Thoracic aorta (tissue), 2 donors: ENCODE measurements around the gene MICU1. TPM values are rescaled to one million over a fixed set of nuclear protein-coding genes. Genes with fewer than 3 reads are reported as not detected.
A peak's percentile ranks its signal among the peaks of the same experiment; 100 is the strongest.

ENCODE experiments used
- ATAC-seq: fragments of 150-250 bp; one replicate; pipeline ENCODE4 v1.8.0; 2017; ENCODE audit warnings: low read depth; ENCODE audit not compliant: insufficient number of reproducible peaks, low FRiP score
- DNase-seq: peaks from one replicate; pipeline ENCODE4 v3.0.0-alpha.2; 2020; ENCODE audit warnings: low spot score
- H3K27ac ChIP-seq, 2 donors: fragments of 200-600 bp; sonication (generic); 1 replicate in 1 of 2; 2 replicates in 1 of 2; pipeline ENCODE4 v1.5.1; 2016; ENCODE audit warnings: mild to moderate bottlenecking in 2 of 2, moderate library complexity in 2 of 2
- H3K27me3 ChIP-seq: fragments of 200-600 bp; sonication (generic); replicated peaks from 2 replicates; pipeline ENCODE4 v1.6.0; 2016; ENCODE audit warnings: mild to moderate bottlenecking; ENCODE audit not compliant: insufficient read depth
- H3K36me3 ChIP-seq: fragments of 200-600 bp; sonication (generic); one replicate; pipeline ENCODE4 v1.5.1; 2016
- H3K4me1 ChIP-seq, 2 donors: fragments of 200-600 bp; sonication (generic); 1 replicate in 1 of 2; 2 replicates in 1 of 2; pipeline versions ENCODE4 v1.5.1 to v1.6.0; 2016; ENCODE audit warnings: low read depth in 2 of 2, mild to moderate bottlenecking in 1 of 2; ENCODE audit not compliant: control insufficient read depth in 1 of 2
- H3K4me3 ChIP-seq: fragments of 200-600 bp; sonication (generic); 2 replicates; pipeline ENCODE4 v1.5.1; 2016; ENCODE audit warnings: mild to moderate bottlenecking
- H3K9me3 ChIP-seq: fragments of 200-600 bp; sonication (generic); 2 replicates; pipeline ENCODE4 v1.5.1; 2016
- total RNA-seq, 2 donors: library from RNA; depleted of rRNA; stranded (reverse); fragments of >200 nt; gene quantifications; one replicate each; pipeline versions ENCODE4 v1.1.0 to v1.2.3, GENCODE V29; 2016
- TF ChIP-seq, protein P1 (sequence below): fragments of 200-600 bp; sonication (generic); IDR thresholded peaks from one replicate; pipeline ENCODE4 v1.5.1; 2019; ENCODE audit warnings: antibody characterized with exemption

Gene MICU1
- total RNA-seq, 2 donors from 2014 or later = 37.4 to 63.5 TPM

DNA sequence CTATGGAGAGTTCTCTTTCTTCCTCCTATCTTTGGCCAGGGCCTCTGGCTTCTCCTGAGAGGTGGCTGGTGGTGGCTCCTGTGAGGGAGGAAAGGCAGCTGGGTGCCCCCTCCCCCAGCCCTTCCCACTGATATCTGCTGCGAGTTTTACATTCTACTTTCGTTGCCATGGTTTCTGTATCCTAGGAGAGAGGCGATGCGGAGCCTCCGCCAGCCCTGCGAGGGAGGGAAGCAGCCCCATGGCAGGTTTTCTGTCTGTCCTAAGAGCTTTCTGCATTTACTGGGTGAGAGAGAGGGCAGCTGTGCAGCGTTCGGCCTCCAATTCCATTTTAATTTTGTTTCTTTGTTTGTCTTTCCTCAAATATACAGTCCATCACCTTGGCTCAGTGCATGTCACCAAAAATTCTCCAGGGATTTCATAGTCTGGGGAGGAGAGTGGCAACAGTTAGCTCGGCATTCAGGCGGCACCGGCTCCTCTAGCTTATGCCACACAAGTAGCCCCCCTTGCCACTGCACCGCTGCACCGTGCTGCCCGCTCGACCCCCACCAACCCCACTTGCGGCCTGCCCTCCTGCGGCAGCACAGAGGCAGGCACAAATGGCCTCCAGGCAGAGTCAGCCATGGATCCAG lies 291.6 kb downstream of the MICU1 start:
- Histone ChIP-seq H3K4me3 (no peak overlapping the region), H3K36me3 (peaks cover 16% of the 10 kb centered on the region), H3K27ac (peak overlapping the region; percentile 88 to 89), H3K27me3 (no peaks in the 10 kb centered on the region), H3K4me1 (peaks cover 45 to 69% of the 10 kb centered on the region in 2 donors), H3K9me3 (no peaks in the 10 kb centered on the region)
- TF ChIP-seq, protein P1, sequence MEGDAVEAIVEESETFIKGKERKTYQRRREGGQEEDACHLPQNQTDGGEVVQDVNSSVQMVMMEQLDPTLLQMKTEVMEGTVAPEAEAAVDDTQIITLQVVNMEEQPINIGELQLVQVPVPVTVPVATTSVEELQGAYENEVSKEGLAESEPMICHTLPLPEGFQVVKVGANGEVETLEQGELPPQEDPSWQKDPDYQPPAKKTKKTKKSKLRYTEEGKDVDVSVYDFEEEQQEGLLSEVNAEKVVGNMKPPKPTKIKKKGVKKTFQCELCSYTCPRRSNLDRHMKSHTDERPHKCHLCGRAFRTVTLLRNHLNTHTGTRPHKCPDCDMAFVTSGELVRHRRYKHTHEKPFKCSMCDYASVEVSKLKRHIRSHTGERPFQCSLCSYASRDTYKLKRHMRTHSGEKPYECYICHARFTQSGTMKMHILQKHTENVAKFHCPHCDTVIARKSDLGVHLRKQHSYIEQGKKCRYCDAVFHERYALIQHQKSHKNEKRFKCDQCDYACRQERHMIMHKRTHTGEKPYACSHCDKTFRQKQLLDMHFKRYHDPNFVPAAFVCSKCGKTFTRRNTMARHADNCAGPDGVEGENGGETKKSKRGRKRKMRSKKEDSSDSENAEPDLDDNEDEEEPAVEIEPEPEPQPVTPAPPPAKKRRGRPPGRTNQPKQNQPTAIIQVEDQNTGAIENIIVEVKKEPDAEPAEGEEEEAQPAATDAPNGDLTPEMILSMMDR = no peak
- DNase-seq = no peak
- ATAC-seq = no peak

DNA sequence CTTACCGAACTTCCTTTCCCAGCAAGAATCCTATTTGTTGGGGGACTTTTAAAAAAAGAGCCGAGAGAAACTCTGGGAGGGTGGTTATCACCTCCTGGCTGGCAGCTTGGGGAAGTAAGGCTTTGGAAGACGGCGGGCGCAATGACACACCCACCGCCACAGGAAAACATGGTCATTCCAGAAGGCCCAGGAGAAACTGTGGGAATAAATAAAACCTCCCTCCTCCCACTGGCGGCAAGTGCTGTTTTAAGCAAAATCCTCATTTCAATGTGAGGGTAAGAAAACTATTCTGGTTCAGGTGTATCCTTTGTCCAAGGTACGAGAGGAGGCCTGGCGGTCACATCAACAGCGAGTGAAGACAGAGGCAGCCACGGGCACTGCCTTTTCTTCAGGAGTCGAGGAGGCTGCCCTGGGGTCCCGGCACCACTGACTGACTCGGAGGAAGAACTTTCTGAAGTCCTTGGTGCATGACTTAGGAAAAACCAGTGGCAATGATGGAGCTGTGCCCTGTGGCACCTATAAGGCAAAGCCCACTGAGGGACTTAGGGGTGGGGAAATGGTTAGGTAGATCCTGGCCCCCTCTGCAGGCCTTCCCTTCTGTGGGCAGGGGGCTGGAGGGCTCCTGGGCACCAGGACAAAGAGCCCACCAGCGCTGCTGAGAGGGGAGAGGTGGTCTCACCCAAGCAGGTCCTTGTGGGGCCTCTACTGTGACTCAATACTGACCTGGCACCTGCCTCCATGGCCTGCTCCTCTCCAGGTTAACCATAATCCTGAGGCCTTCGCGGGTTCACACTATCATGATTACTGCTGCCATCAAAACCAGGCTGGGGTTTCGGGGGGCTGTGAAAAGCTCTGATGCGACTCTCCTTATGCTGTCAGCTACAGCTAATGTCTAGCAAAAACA lies 292.5 kb downstream of the MICU1 start:
- H3K27me3 ChIP-seq = no peaks in the 10 kb centered on the region
- no peaks in the 10 kb centered on the region for H3K9me3 ChIP-seq
- peaks cover 14% of the 10 kb centered on the region for H3K36me3 ChIP-seq
- TF ChIP-seq, protein P1 = no peak
- ATAC-seq (no peak), DNase-seq (no peak)
- H3K4me1 ChIP-seq = peaks cover 51 to 78% of the 10 kb centered on the region in 2 donors
- H3K27ac ChIP-seq = peak overlapping the region; percentile 27 to 41
- no peak overlapping the region for H3K4me3 ChIP-seq

DNA sequence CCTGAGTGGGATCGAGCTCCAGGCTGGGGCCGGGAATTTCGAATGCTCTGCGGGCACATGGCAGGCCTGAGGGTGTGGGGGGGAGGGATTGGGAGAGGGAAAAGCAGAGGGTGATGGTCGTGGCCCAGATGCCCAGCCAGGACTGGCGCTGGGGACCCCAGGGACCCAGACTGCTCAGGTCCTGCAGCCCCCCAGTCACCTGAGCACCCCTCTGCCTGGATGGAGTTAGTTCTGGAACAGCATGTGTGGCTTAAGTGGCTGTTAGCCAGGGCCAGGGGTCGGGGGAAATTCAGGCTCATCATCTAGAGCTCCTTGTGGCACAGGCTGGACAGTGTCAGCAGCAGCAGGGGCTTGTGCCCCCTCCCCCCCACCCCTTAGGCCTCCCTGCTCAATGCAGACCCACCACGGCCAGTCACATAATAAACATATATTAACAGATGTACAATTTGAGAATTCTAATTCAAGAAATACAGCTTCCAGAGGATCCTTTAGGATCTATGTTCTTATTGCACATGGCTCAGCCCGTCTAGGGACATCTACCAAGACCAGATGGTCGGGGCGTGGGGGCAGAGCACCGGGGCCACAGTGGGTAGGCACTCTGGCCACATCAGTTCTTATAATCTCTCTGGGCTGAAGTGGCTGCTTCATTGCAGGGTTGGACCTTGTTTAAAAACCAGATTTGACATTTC lies 293.3 kb downstream of the MICU1 start:
- Histone ChIP-seq H3K27me3 (no peaks in the 10 kb centered on the region), H3K36me3 (peaks cover 7% of the 10 kb centered on the region), H3K4me1 (peaks cover 56 to 86% of the 10 kb centered on the region in 2 donors), H3K4me3 (peak overlapping the region; percentile 48), H3K9me3 (no peaks in the 10 kb centered on the region), H3K27ac (peak overlapping the region; percentile 5 to 50)
- ATAC-seq (no peak), DNase-seq (no peak)
- TF ChIP-seq, protein P1 = no peak

DNA sequence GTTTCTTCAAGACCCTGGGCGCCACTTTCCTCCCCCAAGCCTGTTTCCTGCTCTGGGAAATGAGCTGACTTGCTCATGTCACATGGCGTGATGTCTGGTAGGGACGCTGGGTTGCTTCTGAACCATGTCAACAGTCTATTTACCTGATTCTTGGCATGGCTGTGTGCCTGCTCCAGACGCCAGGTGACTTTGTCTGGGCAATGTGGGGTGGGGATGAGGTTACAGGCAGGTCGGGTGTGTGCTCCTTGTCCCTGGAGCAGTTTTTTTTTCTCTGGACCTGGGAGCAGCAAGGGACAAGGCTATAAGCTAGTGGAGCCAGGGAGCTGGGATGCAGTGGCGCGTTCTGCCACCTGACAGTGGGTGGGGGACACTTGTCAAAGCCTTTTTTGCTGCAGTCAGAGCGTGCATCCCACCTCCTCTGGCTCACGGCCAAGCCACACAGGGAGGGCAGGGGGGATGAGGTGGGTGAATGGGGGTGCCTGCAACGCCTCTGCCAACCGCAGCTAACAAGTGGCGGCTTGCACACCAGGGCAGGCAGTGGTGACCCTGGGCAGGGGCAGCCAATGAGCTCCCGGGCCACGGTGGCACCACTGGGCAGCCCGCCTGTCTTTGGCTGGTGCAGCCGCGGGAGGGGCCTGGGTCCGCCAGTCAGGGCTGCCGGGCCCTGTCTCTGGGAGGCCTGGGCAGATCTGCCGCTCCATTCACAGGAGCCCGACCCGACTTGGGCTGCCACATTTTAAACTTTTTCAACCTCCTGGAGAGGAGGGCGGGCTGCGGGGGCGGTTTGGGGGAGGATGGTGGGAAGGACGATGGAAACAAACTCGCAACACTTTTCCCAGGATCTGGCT lies 294.1 kb downstream of the MICU1 start:
- peaks cover 6% of the 10 kb centered on the region for H3K36me3 ChIP-seq
- H3K9me3 ChIP-seq = no peaks in the 10 kb centered on the region
- peak; percentile 46 for ATAC-seq
- peak; percentile 43 for DNase-seq
- TF ChIP-seq, protein P1 = peak; percentile 54
- peak overlapping the region; percentile 48 for H3K4me3 ChIP-seq
- peaks cover 54 to 82% of the 10 kb centered on the region in 2 donors for H3K4me1 ChIP-seq
- H3K27ac ChIP-seq = peak overlapping the region; percentile 5 to 50
- H3K27me3 ChIP-seq = no peaks in the 10 kb centered on the region
